K562 (cell line): ENCODE measurements around the gene RABGAP1L. TPM values are rescaled to one million over a fixed set of nuclear protein-coding genes. Genes with fewer than 3 reads are reported as not detected.

Experiments used
- BRCA1 ChIP-seq, 2 experiments: fragments of 450-650 bp in 1 of 2; sonication (generic) in 1 of 2; formaldehyde crosslinking in 1 of 2; IDR thresholded peaks; 2 replicates each; pipeline versions ENCODE4 v1.5.0 to v1.6.1; 2017 to 2020; ENCODE audit warnings: mild to moderate bottlenecking in 1 of 2, missing genetic modification reagents in 1 of 2
- NRF1 ChIP-seq, 2 experiments: fragments of 450-650 bp; IDR thresholded peaks in 1 of 2; conservative IDR thresholded peaks in 1 of 2; 2 replicates each; pipeline ENCODE4 v1.6.1; 2014; ENCODE audit warnings: mild to moderate bottlenecking in 2 of 2
- POLR2H ChIP-seq: IDR thresholded peaks from 2 replicates; pipeline ENCODE4 v1.6.1; 2016; ENCODE audit warnings: missing genetic modification characterization, low read depth, mild to moderate bottlenecking, control low read depth, missing compliant biosample characterization, moderate library complexity
- ZC3H11A ChIP-seq: IDR thresholded peaks from 2 replicates; pipeline ENCODE4 v1.6.1; 2012; ENCODE audit warnings: low read depth, low read length, improper control_type of control experiment
- ZNF830 ChIP-seq: fragments of 250-450 bp; sonication (Bioruptor Pico); IDR thresholded peaks from 2 replicates; pipeline ENCODE4 v1.5.0; 2021; ENCODE audit warnings: mild to moderate bottlenecking
- polyA plus RNA-seq, 8 experiments: library from polyadenylated mRNA; depleted of rRNA in 4 of 8; stranded (reverse) in 5 of 8; unstranded in 3 of 8; fragments of >200 nt; fragmentation: Nextera tagmentation in 2 of 8; fragmentation: Illumina TruSeq in 1 of 8; extraction: Ambion mirVana in 2 of 8; extraction: Trizol in 1 of 8; gene quantifications; 2 replicates each; pipeline versions ENCODE4 v1.2.1 to v1.2.3, GENCODE V29; 2011 to 2014; ENCODE audit warnings: inconsistent platforms in 1 of 8, missing spikeins in 1 of 8
- total RNA-seq, 7 experiments: library from RNA; depleted of rRNA in 6 of 7; stranded (reverse); fragments of >200 nt in 6 of 7; fragmentation: Illumina TruSeq in 2 of 7; extraction: Trizol in 2 of 7; gene quantifications; 2 replicates each; pipeline versions ENCODE4 v1.2.1 to v1.2.3, GENCODE V29; 2011 to 2021; ENCODE audit warnings: low replicate concordance in 1 of 7
- TF ChIP-seq, protein P1 (sequence below): fragments of 250-450 bp; sonication (Bioruptor Pico); IDR thresholded peaks from 2 replicates; pipeline ENCODE4 v1.4.0; 2020; ENCODE audit warnings: mild to moderate bottlenecking, moderate library complexity
- TF ChIP-seq, protein P2 (sequence below): sonication (generic); formaldehyde crosslinking; IDR thresholded peaks from 2 replicates; pipeline ENCODE4 v1.8.0; 2022; ENCODE audit warnings: mild to moderate bottlenecking, missing genetic modification reagents

The RABGAP1L gene
- total and polyA plus RNA-seq, 9 of the 15 experiments (the other 6 are each of a cell fraction or from before 2014, with no cell fraction given): 16.5 to 44.9 (median 26.7) TPM

DNA sequence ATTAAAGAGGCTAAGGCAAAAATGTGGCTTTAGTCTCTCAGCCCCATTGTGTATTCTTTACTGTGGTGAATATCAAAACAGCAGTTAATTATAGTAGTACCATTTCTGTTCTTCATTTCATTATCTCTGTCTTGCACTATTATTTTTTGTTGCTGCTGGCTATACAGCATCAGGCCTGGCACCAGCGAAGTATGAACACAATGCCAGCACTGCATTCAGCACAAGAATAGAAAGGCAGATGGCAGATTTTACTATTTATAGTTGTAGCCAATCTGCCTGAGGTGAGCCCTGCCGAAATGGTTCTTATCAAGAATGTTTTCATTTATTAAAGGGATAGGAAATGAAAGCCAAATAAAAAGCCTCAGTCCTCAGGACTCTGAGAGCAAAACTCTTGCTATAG lies 360.5 kb downstream of the RABGAP1L start (continued):
- TF ChIP-seq BRCA1 (IDR thresholded peaks at IDR 0.05): no peak
- TF ChIP-seq BRCA1 (CRISPR knock-in tag; IDR thresholded peaks at IDR 0.05): no peak
- no peak for TF ChIP-seq ZNF830 (CRISPR knock-in tag)
- no peak for TF ChIP-seq POLR2H
- no peak for TF ChIP-seq NRF1 (conservative IDR thresholded peaks at IDR 0.05 in 1 of 2, IDR thresholded peaks at IDR 0.05 in 1 of 2)
- no peak for TF ChIP-seq ZC3H11A
- TF ChIP-seq, protein P1, sequence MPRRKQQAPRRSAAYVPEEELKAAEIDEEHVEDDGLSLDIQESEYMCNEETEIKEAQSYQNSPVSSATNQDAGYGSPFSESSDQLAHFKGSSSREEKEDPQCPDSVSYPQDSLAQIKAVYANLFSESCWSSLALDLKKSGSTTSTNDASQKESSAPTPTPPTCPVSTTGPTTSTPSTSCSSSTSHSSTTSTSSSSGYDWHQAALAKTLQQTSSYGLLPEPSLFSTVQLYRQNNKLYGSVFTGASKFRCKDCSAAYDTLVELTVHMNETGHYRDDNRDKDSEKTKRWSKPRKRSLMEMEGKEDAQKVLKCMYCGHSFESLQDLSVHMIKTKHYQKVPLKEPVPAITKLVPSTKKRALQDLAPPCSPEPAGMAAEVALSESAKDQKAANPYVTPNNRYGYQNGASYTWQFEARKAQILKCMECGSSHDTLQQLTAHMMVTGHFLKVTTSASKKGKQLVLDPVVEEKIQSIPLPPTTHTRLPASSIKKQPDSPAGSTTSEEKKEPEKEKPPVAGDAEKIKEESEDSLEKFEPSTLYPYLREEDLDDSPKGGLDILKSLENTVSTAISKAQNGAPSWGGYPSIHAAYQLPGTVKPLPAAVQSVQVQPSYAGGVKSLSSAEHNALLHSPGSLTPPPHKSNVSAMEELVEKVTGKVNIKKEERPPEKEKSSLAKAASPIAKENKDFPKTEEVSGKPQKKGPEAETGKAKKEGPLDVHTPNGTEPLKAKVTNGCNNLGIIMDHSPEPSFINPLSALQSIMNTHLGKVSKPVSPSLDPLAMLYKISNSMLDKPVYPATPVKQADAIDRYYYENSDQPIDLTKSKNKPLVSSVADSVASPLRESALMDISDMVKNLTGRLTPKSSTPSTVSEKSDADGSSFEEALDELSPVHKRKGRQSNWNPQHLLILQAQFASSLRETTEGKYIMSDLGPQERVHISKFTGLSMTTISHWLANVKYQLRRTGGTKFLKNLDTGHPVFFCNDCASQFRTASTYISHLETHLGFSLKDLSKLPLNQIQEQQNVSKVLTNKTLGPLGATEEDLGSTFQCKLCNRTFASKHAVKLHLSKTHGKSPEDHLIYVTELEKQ (CRISPR knock-in tag): no peak
- TF ChIP-seq, protein P2, sequence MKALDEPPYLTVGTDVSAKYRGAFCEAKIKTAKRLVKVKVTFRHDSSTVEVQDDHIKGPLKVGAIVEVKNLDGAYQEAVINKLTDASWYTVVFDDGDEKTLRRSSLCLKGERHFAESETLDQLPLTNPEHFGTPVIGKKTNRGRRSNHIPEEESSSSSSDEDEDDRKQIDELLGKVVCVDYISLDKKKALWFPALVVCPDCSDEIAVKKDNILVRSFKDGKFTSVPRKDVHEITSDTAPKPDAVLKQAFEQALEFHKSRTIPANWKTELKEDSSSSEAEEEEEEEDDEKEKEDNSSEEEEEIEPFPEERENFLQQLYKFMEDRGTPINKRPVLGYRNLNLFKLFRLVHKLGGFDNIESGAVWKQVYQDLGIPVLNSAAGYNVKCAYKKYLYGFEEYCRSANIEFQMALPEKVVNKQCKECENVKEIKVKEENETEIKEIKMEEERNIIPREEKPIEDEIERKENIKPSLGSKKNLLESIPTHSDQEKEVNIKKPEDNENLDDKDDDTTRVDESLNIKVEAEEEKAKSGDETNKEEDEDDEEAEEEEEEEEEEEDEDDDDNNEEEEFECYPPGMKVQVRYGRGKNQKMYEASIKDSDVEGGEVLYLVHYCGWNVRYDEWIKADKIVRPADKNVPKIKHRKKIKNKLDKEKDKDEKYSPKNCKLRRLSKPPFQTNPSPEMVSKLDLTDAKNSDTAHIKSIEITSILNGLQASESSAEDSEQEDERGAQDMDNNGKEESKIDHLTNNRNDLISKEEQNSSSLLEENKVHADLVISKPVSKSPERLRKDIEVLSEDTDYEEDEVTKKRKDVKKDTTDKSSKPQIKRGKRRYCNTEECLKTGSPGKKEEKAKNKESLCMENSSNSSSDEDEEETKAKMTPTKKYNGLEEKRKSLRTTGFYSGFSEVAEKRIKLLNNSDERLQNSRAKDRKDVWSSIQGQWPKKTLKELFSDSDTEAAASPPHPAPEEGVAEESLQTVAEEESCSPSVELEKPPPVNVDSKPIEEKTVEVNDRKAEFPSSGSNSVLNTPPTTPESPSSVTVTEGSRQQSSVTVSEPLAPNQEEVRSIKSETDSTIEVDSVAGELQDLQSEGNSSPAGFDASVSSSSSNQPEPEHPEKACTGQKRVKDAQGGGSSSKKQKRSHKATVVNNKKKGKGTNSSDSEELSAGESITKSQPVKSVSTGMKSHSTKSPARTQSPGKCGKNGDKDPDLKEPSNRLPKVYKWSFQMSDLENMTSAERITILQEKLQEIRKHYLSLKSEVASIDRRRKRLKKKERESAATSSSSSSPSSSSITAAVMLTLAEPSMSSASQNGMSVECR (CRISPR knock-in tag): no peak
